GM23338 (cell line): Measurements from ENCODE around the gene PSAPL1.

Experiments used
- CREB1 ChIP-seq: fragments of 250-450 bp; sonication (Bioruptor Pico); IDR thresholded peaks from 2 replicates; pipeline ENCODE4 v1.5.0; 2020; ENCODE audit warnings: low read depth, mild to moderate bottlenecking, moderate library complexity
- CTCF ChIP-seq, 2 experiments: fragments of 200-600 bp in 1 of 2; sonication (generic) in 1 of 2; conservative IDR thresholded peaks; 2 replicates each; pipeline versions ENCODE4 v1.5.1 to v1.6.1; 2016 to 2017; ENCODE audit warnings: antibody characterized with exemption in 2 of 2, low read depth in 2 of 2, mild to moderate bottlenecking in 2 of 2, moderate library complexity in 1 of 2
- ETS1 ChIP-seq: IDR thresholded peaks from 2 replicates; pipeline ENCODE4 v1.6.1; 2016; ENCODE audit warnings: antibody characterized with exemption
- EZH2 ChIP-seq: fragments of 200-600 bp; sonication (generic); IDR thresholded peaks from one replicate; pipeline ENCODE4 v1.8.0; 2017; ENCODE audit warnings: antibody characterized with exemption, mild to moderate bottlenecking, low read depth; ENCODE audit not compliant: unreplicated experiment
- EZH2phosphoT487 ChIP-seq: fragments of 200-600 bp; sonication (generic); IDR thresholded peaks from one replicate; pipeline ENCODE4 v1.8.1; 2018; ENCODE audit warnings: antibody characterized with exemption; ENCODE audit not compliant: unreplicated experiment
- POLR2AphosphoS5 ChIP-seq: IDR thresholded peaks from 2 replicates; pipeline ENCODE4 v1.6.1; 2016; ENCODE audit warnings: antibody characterized with exemption, low read depth
- REST ChIP-seq: IDR thresholded peaks from one replicate; pipeline ENCODE4 v1.6.1; 2018; ENCODE audit warnings: antibody characterized with exemption; ENCODE audit not compliant: unreplicated experiment
- STAT1 ChIP-seq: IDR thresholded peaks from one replicate; pipeline ENCODE4 v1.6.1; 2016; ENCODE audit warnings: antibody characterized with exemption; ENCODE audit not compliant: unreplicated experiment

DNA sequence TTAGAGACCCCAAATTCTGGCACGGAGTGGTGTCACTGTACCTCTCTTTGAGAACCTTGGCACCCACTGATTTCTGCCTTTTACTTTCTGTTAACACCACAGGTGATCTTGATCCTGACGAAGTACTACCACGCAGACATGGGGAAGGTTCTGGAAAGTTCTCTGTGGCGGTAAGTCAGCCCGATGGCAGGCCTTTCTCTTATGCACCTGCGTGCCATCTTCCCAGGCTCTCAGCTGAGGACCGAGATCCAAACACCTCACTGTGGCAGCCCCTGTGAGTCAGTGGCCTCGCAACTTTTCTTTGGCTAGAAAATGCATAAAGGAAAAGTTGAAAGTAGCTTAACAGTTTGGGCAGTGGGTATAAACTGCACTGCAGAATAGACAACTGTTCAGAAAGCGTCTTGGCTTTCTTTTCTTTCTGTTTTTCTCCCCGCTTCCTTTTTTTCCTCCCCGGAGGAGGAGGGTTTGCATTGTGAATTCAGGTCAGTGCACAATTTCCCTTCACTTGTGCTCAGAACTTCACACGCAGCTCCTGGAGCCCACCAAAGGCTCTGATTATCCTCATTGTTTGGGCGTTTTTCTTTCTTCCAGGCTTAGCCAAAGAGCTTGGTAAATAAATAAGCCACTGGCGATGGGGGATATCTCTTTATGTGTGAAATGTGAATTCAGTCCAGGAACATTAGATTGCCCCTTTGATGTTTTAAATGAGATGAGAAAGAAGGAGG lies 38.4 kb downstream of the PSAPL1 start:
- TF ChIP-seq REST = no peak
- no peak for TF ChIP-seq CTCF (conservative IDR thresholded peaks at IDR 0.05; ENCODE audit: low read depth in 2 of 2)
- no peak for TF ChIP-seq CREB1 (CRISPR knock-in tag)
- no peak for TF ChIP-seq EZH2
- TF ChIP-seq POLR2AphosphoS5 = no peak
- no peak for TF ChIP-seq EZH2phosphoT487
- TF ChIP-seq STAT1 = no peak
- no peak for TF ChIP-seq ETS1
